ENCODE data around the gene PLD2. TPM values are rescaled to one million over a fixed set of nuclear protein-coding genes. Genes with fewer than 3 reads are reported as not detected.
"Not testable (repeated sequence)": the region's sequence is repeated elsewhere in the genome, so short reads cannot be mapped to it uniquely, and the experiment has no call there.

The PLD2 gene
- total RNA-seq, 1 experiment from 2014 or later = 6.1 TPM

DNA sequence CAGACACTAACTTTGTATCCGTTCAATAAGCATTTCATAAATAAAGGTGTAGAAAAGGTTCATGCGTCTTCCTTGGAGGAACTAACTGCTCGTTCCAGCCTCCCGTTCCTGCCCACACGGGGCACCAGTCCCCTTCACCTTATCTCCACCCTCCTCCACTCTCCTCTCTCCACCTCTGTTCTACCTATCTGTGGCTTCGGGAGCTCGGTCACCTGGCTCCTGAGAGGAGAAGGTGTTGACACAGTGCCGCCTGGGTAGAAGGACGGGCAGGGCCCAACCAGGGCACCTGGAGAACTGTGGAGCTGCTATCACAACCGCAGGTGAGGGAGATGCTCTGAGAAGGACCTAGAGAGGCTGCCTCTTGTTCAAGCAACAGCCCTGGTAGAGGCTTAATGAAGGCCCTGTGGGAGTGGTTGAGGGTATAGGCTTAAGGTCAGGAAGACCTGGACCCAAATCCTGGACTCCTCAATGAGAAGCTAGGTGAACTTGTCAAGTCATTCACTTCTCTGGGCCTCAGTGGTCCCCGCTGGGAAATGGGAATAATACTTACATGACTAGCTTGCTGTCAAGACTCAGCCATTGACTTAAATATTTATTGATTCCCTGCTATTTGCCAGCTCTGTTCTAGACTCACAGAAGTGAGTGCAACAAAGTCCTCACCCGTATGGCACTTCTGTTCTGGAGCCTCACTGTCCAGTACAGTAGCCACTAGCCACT lies 16.6 kb downstream of the PLD2 start:
- in situ Hi-C loops (cut with HindIII; ENCODE audit: low pct_unique_long_range_greater_than_20kb, low sequenced_read_pairs) = no loop called here
- DNase-seq (ENCODE audit: low read depth) = no peak

DNA sequence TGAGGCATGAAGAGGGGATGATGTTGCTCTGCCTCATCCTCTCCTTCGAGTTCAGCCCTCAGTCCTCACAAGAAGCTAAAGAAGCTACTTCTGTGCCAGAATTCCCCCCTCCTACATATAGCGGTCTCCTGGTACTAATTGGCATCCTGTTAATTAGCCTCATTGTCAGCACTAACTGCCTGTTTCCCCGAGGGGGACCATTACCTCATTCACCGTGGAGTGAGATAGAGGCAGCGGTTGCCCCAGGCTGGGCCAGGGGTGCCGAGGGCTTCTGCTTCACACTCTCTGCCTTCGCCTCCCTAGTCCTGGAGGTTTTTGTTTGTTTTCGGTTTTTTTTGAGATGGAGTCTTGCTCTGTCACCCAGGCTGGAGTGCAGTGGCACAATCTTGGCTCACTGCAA lies 20.4 kb downstream of the PLD2 start:
- in situ Hi-C loops (cut with HindIII; ENCODE audit: low pct_unique_long_range_greater_than_20kb, low sequenced_read_pairs) = no loop called here
- no peak for DNase-seq (ENCODE audit: low read depth)

DNA sequence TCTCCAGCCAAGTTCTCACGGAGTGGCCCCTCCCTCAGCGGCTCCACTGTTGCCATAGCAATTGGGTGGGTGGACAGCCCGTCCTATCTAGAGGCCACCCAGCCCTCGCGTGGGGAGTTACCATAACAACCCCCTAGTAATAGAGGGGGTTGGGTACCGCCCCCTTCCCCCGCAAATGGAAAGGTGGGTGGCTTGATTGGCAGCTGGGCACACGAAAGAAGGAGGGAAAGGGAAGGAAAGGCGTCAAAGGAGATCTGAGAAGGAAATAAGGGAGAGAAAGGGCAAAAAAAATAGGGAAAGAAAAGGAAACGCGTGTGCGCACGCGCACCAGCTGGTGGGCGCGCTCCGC lies 25.9 kb downstream of the PLD2 start:
- in situ Hi-C loops (cut with HindIII; ENCODE audit: low pct_unique_long_range_greater_than_20kb, low sequenced_read_pairs); DNase-seq (ENCODE audit: low read depth): not testable (repeated sequence)

DNA sequence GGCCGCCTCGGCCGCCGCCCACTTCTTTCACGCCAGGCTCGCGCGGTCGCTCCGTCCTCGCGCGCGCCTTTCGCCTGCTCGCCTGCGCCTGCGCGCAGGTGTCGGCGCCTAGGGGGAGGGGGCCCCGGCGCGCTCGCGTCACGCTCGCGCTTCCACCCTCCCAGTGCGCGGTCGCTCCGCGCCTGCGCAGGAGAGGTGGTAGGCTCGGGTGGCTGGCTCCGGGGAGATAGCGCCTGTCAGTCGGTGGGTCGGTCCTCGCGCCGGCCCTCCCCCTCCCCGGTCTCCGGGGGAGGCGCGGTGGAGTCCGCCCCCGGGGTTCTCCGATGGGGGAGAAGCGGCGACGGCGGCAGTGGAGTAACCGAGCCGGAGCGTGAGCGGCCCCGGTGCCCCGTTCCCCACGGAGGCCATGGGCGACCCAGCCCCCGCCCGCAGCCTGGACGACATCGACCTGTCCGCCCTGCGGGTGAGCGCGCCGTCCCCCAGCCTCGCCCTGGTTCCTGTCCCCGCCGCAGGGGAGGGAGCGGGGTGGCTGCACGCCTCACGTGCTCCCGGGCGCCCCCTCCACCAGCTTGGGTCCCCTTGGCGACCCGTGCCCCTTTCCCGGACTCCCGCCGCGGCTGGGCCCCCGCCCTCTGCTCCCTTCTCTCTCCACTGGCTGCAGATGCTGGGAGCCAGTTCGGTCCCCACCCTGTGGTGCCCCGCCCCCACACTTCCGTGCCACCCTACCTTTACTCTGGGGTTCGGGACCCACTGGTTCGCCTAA lies 26.4 kb downstream of the PLD2 start, which contains the start of gene MINK1:
TSS of gene MINK1 (plus strand) at position 163 of the 763 bp plus-strand sequence. CDS start at position 407, 244 bp downstream.
- in situ Hi-C loops (cut with HindIII; ENCODE audit: low pct_unique_long_range_greater_than_20kb, low sequenced_read_pairs) = no loop called here

DNA sequence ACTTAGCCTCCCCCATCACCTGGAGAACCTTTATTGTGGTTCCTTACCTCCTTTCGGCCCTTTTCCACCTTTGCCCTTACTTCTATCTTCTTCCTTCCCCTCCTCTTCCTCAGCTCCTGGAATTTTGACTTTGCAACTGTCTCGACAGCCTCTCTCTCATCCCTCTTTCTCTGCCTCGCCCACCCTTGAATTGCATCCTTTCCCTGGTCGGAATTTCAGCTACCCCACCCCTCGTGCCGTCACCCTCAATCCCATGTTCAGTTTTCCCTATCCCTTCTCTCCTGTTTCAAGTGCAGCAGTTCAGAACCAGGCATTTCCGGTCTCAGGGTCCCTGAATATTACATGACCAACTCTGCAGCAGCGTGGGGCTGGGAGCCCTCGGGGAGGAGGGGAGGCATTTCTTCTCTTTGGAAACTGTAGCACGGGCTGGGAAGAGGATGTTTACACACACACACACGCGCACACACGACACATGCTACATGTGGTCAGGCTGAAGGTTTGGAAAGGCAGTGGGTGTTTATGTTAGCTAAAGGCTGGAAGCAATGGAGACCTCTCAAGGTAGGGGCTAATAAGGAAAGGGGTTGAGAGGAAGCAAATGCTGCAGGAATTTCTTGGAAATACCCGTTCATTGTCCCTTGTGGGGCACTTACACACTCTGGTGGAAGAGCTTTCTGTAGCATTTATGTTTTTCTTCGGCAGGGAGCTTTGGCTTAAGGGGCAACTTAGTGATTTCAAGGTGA lies 27.2 kb downstream of the PLD2 start:
- in situ Hi-C loops (cut with HindIII; ENCODE audit: low pct_unique_long_range_greater_than_20kb, low sequenced_read_pairs) = no loop called here
- peak; percentile 19 for DNase-seq (ENCODE audit: low read depth)

More for the DNA sequence above, 26.4 kb downstream of the PLD2 start, which contains the start of gene MINK1:
- peak; percentile 95 for DNase-seq (ENCODE audit: low read depth)

DNA sequence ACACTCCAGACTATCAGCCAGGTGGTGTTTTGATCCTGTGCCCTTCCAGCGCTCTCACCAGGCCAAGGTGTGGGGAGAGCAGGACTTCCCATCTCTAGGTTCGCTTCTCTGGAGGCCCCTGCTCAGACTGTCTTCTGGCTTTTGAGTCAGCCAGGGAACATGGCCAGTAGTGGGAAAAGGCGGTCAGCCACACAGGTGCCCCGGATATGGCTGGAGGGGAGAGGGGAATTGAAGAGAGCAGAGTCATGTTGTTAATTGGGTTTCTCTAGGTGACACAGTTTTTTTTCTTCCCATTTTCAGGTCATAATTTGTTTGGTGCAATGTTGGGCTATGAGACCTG lies 27.7 kb downstream of the PLD2 start:
- in situ Hi-C loops (cut with HindIII; ENCODE audit: low pct_unique_long_range_greater_than_20kb, low sequenced_read_pairs) = no loop called here
- no peak for DNase-seq (ENCODE audit: low read depth)

DNA sequence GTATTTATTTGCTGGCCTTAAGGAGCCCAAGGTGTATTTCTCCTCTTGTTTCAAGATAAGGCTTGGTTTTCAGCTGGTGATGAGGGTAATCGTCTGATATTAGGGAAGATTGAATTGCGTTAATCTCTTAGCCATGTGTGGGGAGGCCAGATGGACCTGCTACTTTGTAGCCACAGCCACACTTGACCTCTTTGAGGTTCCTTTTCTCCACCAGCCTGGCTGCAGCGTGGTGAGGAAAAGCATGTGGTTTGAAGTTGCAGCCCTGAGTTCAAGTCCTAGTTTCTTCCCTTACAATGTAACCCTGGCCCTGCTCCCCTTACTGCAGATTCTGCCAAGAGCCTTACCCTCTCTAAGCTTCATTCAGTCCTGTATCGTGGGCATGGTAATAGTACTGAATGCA lies 29.3 kb downstream of the PLD2 start:
- in situ Hi-C loops (cut with HindIII; ENCODE audit: low pct_unique_long_range_greater_than_20kb, low sequenced_read_pairs) = no loop called here
- DNase-seq (ENCODE audit: low read depth) = no peak

DNA sequence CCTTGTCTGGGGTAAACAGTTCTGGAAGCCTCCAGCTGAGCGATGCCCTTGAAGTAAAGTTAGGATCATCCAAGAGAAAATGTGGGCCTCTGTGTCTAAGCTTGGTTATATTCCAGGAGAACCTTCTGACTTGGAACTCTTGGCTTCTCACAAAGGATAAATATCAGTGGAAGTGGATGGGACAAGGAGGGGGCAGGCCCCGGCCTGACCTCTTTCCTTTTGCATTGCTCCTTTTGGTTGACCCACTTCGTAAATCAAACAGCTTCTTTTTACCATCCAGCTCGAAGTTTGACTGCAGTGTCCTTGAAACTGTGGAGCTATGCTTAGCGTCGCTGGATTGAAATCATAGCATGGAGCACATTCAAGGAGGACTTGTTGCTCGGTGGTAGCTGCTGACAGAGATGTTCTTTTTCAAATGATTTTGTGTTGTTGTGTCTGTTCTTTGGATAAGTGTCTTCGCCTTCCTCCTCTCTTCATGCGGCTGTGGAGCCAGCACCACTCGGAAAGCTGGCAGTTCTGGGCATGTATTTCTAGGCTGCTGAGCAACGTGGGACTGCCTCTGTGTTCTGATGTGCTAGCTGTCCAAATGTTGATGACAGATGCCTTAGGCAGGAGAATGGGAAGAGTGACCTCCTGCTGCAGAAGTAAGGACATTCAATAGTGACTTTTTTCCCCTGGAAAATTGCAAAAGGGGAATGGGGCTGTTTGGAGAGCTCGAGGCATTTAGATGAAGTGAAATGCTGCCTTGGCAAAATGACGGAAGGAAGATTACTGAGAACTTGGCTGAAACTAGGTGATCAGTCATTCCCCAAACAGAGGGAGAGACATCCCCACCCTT lies 30.7 kb downstream of the PLD2 start:
- in situ Hi-C loops (cut with HindIII; ENCODE audit: low pct_unique_long_range_greater_than_20kb, low sequenced_read_pairs) = no loop called here

DNA sequence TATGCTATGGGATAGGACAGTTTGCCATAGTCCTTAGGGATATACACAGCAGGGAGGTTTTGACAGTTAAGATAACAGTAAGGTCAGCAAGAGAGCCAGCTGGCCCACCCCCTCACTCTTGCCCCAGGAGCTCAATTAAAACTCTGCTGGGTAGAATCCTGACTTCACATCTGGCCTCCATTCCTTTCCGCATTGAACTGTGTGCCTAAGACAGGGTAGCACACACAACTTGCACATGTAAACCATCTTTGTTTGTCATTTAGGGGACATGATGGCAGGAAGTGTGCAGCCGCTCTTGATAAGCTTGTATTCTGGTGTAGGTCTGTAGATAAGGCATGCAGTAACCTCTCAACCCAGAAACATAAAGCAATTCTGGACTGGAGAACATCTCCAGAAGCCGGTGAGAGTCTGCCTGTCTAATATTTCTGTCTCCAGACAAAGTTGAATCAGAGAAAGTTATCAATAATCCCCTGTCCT lies 31.4 kb downstream of the PLD2 start:
- no peak for DNase-seq (ENCODE audit: low read depth)
- in situ Hi-C loops (cut with HindIII; ENCODE audit: low pct_unique_long_range_greater_than_20kb, low sequenced_read_pairs) = no loop called here

More for the DNA sequence above, 30.7 kb downstream of the PLD2 start:
- DNase-seq (ENCODE audit: low read depth) = no peak

DNA sequence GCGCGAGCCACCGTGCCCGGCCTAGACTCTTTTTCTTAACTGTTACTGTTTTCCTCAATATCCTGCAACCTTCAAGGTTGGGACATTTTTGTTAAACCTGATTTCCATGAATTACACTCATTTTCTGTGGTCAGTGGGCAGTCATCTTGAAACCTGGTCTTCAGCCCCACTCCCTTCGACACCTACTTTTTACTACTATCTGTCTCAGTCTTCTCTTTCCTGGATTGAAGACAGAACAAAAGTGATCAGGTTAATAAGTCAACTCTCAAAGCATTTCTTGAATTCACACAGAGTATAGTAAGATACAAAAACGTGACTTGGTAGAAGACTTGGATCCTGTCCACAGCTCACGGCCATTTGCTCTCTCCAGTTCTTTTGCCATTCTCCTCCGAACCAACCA lies 32.3 kb downstream of the PLD2 start:
- in situ Hi-C loops (cut with HindIII; ENCODE audit: low pct_unique_long_range_greater_than_20kb, low sequenced_read_pairs) = no loop called here
- DNase-seq (ENCODE audit: low read depth) = no peak

DNA sequence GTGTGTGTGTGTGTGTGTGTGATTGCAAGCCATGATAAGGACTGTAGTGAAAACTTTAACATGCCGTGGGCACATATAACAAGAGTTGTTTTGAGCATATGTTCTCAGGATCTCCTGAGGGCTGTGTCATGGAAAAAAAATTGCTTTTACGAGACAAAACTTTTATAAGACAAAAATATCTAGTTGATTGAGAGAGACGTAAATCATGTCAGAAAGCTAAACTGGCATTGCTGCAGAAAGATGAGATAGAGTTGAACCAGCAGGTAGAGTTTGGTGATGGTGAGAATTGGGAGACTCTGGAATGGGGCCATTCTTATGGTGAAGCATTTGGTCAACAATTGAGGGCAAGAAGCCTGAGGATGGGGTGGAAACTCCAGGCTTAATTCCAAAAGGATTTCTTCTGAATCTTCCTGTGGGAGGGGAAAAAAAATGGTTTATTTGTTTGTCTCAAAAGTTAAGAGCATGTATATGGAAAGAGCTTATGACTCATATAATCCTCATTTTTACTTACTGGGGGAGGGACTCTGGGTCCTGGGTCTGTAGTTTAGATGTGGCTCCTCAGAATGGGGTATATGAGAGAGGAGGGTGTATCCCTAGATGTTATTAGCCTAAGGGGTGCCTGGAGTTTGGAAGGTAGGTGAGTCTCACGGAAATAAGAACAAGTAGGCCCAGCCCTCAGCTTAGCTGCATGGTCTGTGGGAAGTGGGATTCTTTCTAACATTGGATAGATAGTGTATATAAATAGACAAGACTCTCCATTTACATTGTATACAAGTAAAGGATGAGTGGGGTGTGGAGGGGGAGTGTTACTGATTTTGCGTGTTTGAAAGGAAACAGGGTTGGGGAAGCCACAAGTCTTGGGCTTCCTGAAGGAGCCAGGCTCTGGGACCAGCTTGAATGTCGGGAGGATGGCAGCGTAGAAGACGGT lies 33.3 kb downstream of the PLD2 start:
- DNase-seq (ENCODE audit: low read depth) = no peak
- in situ Hi-C loops (cut with HindIII; ENCODE audit: low pct_unique_long_range_greater_than_20kb, low sequenced_read_pairs) = no loop called here

DNA sequence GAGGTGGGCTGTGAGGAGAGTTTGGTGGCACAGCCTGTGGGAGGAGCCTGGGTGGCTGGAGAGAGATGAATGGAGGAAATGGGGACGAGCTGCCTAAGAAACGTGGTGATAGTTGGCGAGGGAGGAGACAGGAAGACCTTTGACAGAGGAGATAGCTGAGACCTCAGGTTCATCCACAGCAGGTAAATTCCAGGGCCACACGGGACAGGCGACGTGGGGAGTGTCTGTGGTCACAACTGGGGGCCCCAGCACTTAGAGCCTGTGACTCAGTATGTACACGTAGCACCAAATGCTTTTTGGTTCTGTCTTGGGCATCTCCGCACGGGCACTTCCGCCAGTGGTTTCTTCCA lies 33.9 kb downstream of the PLD2 start:
- in situ Hi-C loops (cut with HindIII; ENCODE audit: low pct_unique_long_range_greater_than_20kb, low sequenced_read_pairs) = no loop called here
- DNase-seq (ENCODE audit: low read depth) = no peak

DNA sequence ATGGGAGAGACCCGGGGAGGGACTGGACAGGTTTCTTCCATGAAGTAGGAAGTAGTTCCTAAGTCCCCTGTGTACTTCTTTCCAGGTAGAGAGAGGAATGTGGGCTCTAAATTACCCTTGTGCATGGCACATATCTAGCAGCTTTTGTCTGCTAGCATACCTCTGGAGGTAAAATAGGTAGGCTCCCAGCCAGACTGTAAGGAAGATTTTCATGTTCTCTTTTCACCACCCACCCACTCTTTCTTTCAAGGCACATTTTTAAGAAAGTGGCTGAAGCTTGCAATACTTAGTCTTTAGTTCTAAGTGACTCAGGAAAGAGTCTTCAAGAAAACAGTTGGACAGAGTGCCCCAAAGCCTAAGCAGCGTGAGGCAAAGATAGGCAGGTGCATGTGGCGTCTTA lies 35.4 kb downstream of the PLD2 start:
- in situ Hi-C loops (cut with HindIII; ENCODE audit: low pct_unique_long_range_greater_than_20kb, low sequenced_read_pairs) = no loop called here
- DNase-seq (ENCODE audit: low read depth) = no peak

DNA sequence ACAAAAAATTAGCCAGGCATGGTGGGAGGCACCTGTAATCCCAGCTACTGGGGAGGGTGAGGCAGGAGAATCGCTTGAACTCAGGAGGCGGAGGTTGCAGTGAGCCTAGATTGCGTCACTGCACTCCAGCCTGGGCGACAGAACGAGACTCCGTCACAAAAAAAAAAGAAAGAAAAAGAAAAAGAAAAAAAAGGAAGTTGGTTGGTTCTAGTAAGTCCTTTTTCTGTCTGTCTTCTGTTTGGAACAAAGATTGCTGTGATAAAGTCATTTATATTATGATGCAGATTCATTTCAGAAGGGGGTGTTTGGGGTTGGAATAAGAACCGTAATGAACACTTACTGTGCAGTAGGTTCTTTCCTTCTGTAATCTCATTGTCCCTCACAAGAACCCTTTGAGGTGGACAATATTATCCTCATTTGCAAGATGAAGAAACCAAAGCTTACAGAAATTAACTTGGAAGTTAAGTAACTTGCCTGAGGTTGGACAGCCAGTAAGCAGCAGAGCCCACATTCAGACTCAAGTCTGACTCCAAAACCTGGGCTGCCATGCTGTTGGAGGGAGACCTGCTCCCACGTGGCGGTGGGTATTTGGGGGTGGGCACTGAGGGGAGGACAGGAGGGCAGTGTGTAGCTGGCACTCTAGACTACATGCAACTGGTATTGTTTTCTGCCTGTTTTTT lies 36.5 kb downstream of the PLD2 start:
- in situ Hi-C loops (cut with HindIII; ENCODE audit: low pct_unique_long_range_greater_than_20kb, low sequenced_read_pairs) = no loop called here
- no peak for DNase-seq (ENCODE audit: low read depth)

DNA sequence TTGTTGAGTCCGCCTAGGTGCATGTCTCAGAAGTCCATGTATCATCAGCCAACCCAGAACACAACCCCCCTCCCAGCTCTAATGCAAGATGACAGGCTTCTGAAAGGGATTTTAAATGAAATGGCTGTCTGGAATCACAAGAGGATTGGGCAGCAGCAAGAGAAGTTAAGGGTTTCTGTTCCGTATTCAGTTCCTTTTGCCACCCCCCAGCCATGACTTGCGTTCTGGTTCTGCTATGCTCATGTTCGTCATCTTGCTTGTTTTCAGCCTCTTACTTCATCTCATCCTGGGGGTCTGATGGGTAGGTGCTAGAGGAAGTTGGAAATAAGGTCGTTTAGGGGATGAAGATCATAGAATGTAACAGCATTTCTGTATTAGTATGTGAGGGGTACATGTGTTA lies 38.2 kb downstream of the PLD2 start:
- in situ Hi-C loops (cut with HindIII; ENCODE audit: low pct_unique_long_range_greater_than_20kb, low sequenced_read_pairs) = no loop called here
- DNase-seq (ENCODE audit: low read depth) = no peak

DNA sequence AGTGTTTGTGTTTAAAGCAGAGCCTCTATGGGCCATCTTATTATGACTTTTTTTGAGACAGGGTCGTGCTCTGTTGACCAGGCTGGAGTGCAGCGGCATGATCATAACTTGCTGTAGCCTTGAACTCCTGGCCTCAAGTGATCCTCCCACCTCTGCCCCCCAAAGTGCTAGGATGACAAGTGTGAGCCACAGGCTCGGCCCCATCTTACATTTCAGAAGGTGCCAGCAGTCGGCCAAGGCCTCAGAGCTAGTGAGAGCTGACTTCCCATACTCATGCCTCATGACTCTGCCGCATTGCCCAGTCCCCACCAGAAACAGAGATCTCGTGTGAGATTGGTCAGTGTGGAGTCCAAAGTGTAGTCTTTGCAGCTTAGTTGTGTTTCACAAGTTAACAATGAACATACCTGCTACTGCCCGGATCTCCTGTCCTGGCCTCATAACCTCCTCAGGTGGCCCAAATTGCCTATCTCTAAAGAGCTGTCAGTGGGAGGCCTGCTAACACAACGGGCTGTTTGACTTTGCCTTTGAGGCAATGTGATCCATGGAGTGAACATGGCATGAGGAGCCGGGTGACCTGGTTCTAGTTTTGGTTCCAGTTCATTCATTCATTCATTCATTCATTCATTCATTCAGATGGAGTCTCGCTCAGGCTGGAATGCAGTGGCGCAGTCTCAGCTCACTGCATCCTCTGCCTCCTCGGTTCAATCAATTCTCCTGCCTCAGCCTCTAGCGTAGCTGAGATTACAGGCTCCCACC lies 39.9 kb downstream of the PLD2 start:
- in situ Hi-C loops (cut with HindIII; ENCODE audit: low pct_unique_long_range_greater_than_20kb, low sequenced_read_pairs) = no loop called here
- no peak for DNase-seq (ENCODE audit: low read depth)

All from Caki2 (cell line).